Pancreas (tissue), 10 donors: Measurements from ENCODE around the gene S100A16. TPM values are rescaled to one million over a fixed set of nuclear protein-coding genes. Genes with fewer than 3 reads are reported as not detected.
"Not testable (repeated sequence)": the region's sequence is repeated elsewhere in the genome, so short reads cannot be mapped to it uniquely, and the experiment has no call there.

Experiments used
- ATAC-seq, 4 donors: fragments of 200-7000 bp; cut with Tn5 transposase; one replicate each; pipeline versions ENCODE4 v1.8.0 to v1.9.1; 2020; ENCODE audit warnings: mild to moderate bottlenecking in 4 of 4, moderate library complexity in 4 of 4
- DNase-seq, 6 donors: peaks; one replicate each; pipeline ENCODE4 v3.0.0-alpha.2; 2020
- FAIRE-seq: peaks from 2 replicates; lab custom pipeline; 2012; peaks lifted over from hg19 to GRCh38; lab: Jason Lieb, UNC
- H3K27ac ChIP-seq, 4 donors: fragments of 200-600 bp; sonication (generic); 1 replicate in 3 of 4; 2 replicates in 1 of 4; pipeline versions ENCODE4 v1.5.0 to v1.8.0; 2020
- H3K27me3 ChIP-seq, 4 donors: fragments of 200-600 bp; one replicate each; pipeline ENCODE4 v1.8.0; 2021
- H3K36me3 ChIP-seq, 3 donors: fragments of 200-600 bp; sonication (generic) in 1 of 3; one replicate each; pipeline versions ENCODE4 v1.5.0 to v1.8.0; 2020 to 2021
- H3K4me1 ChIP-seq, 3 donors: fragments of 200-600 bp; one replicate each; pipeline ENCODE4 v1.8.0; 2021
- H3K4me3 ChIP-seq, 4 donors: fragments of 200-600 bp; sonication (generic) in 2 of 4; one replicate each; pipeline versions ENCODE4 v1.5.0 to v1.8.0; 2020 to 2021
- H3K9me3 ChIP-seq, 4 donors: fragments of 200-600 bp; one replicate each; pipeline ENCODE4 v1.8.0; 2021
- whole genome bisulfite sequencing, 2 donors: extraction: QIAGEN DNeasy Blood & Tissue Kit; methylation state at CpG; one replicate each; pipeline ENCODE4 v1.1.7; 2013; 5-methylcytosine and 5-hydroxymethylcytosine counted together
- intact Hi-C, 3 donors: fragments of 100-400 bp; cut with DNase I; formaldehyde crosslinking; loops; one replicate each; pipeline versions ENCODE4 v1.11.1 to v1.14.2; 2022
- polyA plus RNA-seq, 2 donors: library from polyadenylated mRNA; stranded (reverse); fragments of 200-250 nt; gene quantifications; one replicate each; pipeline ENCODE4 v1.2.3, GENCODE V29; 2013
- total RNA-seq, 6 donors: library from RNA; stranded (reverse); fragmentation: NEBNext Ultra II Directional in 4 of 6; extraction: Animal tissue kit (Norgen Biotek cat#: 25700) in 4 of 6; gene quantifications; one replicate each; pipeline versions ENCODE4 v1.2.1 to v1.2.4, GENCODE V29; 2021 to 2023
- TF ChIP-seq, protein P1 (sequence below), 4 donors: fragments of 200-600 bp; sonication (generic) in 3 of 4; IDR thresholded peaks; one replicate each; pipeline versions ENCODE4 v1.5.0 to v1.8.0; 2021; ENCODE audit warnings: antibody characterized with exemption in 4 of 4
- donor health status: healthy with polysubstance abuse.
- donor health status: DM: no; HTN: no; CAD: no; lungs with moderate emphysema.
- donor health status: DM: no; HTN: no; CAD: no.
- donor health status: control.
- donor health status: control.
- donor health status: Bipolar disorder and iron deficiency.
- donor health status: DM: yes; HTN: yes; CAD: no.
- donor health status: DM: no; HTN: no; CAD: no.
- donor health status: DM: no; HTN: no; CAD: no.
- donor health status: DM: yes; HTN: yes; CAD: no.

The S100A16 gene
- total and polyA plus RNA-seq, 8 donors = 8.1 to 43.9 (median 21.4) TPM

GRCh38 chr1:153585006-153585405 lies 27.9 kb downstream of the S100A16 start:
- FAIRE-seq (no peak), DNase-seq (no peak), ATAC-seq (no peak)
- Histone ChIP-seq H3K36me3 (no peaks in the 10 kb centered on the region), H3K9me3 (no peaks in the 10 kb centered on the region), H3K4me1 (no peaks in the 10 kb centered on the region), H3K4me3 (no peak overlapping the region), H3K27ac (no peak overlapping the region), H3K27me3 (no peaks in the 10 kb centered on the region)
- intact Hi-C loops = no loop called here
- 88 to 90% methylated on average over 1 of the region's 1 CpG for WGBS, 2 donors
- TF ChIP-seq, protein P1, sequence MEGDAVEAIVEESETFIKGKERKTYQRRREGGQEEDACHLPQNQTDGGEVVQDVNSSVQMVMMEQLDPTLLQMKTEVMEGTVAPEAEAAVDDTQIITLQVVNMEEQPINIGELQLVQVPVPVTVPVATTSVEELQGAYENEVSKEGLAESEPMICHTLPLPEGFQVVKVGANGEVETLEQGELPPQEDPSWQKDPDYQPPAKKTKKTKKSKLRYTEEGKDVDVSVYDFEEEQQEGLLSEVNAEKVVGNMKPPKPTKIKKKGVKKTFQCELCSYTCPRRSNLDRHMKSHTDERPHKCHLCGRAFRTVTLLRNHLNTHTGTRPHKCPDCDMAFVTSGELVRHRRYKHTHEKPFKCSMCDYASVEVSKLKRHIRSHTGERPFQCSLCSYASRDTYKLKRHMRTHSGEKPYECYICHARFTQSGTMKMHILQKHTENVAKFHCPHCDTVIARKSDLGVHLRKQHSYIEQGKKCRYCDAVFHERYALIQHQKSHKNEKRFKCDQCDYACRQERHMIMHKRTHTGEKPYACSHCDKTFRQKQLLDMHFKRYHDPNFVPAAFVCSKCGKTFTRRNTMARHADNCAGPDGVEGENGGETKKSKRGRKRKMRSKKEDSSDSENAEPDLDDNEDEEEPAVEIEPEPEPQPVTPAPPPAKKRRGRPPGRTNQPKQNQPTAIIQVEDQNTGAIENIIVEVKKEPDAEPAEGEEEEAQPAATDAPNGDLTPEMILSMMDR (IDR thresholded peaks at IDR 0.05) = no peak

DNA sequence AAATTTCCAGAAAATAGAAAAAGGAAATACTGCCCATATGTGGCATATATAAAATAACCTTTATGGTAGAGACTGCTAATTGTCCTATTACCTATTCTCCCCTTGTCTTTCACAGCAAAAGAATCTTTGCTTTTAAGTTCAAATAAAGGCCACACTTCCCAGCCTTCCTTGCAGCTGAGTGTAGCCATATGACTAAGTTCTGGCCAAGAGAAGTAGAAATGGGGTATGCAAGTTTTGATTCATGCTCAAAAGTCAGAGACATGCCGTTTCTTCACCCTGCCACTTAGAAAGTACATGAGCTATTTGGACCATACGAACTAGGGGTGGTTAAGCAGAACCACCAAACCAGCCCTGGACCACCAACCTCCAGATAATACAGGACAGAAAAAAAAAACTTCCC lies 29.0 kb downstream of the S100A16 start:
- DNase-seq (no peak), ATAC-seq (no peak), FAIRE-seq (no peak)
- Histone ChIP-seq H3K27me3 (no peaks in the 10 kb centered on the region), H3K4me3 (no peak overlapping the region), H3K4me1 (no peaks in the 10 kb centered on the region), H3K27ac (no peak overlapping the region), H3K9me3 (no peaks in the 10 kb centered on the region), H3K36me3 (no peaks in the 10 kb centered on the region)
- TF ChIP-seq, protein P1 (IDR thresholded peaks at IDR 0.05) = no peak
- intact Hi-C loops = no loop called here
- WGBS, 2 donors = 76 to 82% methylated on average over 2 of the region's 2 CpGs

DNA sequence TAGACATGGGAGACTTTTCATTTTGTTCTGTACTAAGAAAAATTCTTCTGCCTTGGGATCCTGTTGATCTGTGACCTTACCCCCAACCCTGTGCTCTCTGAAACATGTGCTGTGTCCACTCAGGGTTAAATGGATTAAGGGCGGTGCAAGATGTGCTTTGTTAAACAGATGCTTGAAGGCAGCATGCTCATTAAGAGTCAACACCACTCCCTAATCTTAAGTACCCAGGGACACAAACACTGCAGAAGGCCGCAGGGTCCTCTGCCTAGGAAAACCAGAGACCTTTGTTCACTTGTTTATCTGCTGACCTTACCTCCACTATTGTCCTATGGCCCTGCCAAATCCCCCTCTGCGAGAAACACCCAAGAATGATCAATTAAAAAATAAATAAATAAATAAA lies 29.4 kb downstream of the S100A16 start:
- FAIRE-seq, DNase-seq, H3K9me3 ChIP-seq, H3K27ac ChIP-seq, ATAC-seq, intact Hi-C loops, H3K36me3 ChIP-seq, H3K4me3 ChIP-seq, H3K27me3 ChIP-seq, H3K4me1 ChIP-seq: not testable (repeated sequence)
- 67 to 82% methylated on average over 2 of the region's 3 CpGs for WGBS, 2 donors

DNA sequence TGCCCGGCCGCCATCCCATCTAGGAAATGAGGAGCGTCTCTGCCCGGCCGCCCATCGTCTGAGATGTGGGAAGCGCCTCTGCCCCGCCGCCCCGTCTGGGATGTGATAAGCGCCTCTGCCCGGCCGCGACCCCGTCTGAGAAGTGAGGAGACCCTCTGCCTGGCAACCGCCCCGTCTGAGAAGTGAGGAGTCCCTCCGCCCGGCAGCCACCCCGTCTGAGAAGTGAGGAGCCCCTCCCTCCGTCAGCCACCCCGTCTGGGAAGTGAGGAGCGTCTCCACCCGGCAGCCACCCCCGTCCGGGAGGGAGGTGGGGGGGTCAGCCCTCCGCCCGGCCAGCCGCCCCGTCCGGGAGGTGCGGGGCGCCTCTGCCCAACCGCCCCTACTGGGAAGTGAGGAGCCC lies 30.1 kb downstream of the S100A16 start:
- H3K27me3 ChIP-seq, H3K4me3 ChIP-seq, FAIRE-seq, intact Hi-C loops, H3K36me3 ChIP-seq, H3K9me3 ChIP-seq, H3K27ac ChIP-seq, H3K4me1 ChIP-seq, ATAC-seq: not testable (repeated sequence)
- DNase-seq = peak in 1 of 6 donors; percentile 54
- 90 to 93% methylated on average over 32 to 34 of the region's 34 CpGs for WGBS, 2 donors

DNA sequence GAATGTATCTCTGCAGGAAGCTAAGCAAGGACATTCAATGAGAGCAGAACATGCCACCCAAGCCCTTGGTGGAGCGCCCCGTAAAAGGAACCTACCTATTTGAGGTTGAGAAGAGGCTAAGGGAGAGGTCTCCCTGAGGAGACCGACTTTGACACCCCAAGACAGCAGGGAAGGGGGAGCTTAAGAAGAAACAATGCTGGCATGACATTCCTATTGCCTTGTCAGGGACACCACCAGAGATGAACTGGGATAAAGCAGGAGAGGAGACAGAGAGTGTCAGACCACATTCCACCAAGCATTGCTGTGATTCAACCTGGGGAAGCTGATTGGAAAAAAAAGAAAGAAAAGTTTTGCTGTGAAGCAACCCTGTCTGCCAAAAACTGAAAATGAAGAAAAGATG lies 34.0 kb downstream of the S100A16 start:
- H3K27ac ChIP-seq = no peak overlapping the region
- intact Hi-C loops = loop anchor here in 1 of 3 donors (10.0 kb wide), 1 partner anchor 46 kb away; the partner anchor contains the start of genes S100A1 and S100A13
- H3K9me3 ChIP-seq = no peaks in the 10 kb centered on the region
- ATAC-seq = no peak
- TF ChIP-seq, protein P1 (IDR thresholded peaks at IDR 0.05) = no peak
- H3K27me3 ChIP-seq = no peaks in the 10 kb centered on the region
- no peaks in the 10 kb centered on the region for H3K36me3 ChIP-seq
- no peak overlapping the region for H3K4me3 ChIP-seq
- FAIRE-seq = no peak
- DNase-seq = no peak
- H3K4me1 ChIP-seq = no peaks in the 10 kb centered on the region
- 68 to 78% methylated on average over 3 of the region's 3 CpGs for WGBS, 2 donors

GRCh38 chr1:153578490-153578889 lies 34.4 kb downstream of the S100A16 start:
- no peaks in the 10 kb centered on the region for H3K4me1 ChIP-seq
- no peaks in the 10 kb centered on the region for H3K9me3 ChIP-seq
- no peak for DNase-seq
- intact Hi-C loops = loop anchor here in 1 of 3 donors (10.0 kb wide), 1 partner anchor 46 kb away; the partner anchor contains the start of genes S100A1 and S100A13
- H3K4me3 ChIP-seq = no peak overlapping the region
- TF ChIP-seq, protein P1 (IDR thresholded peaks at IDR 0.05) = no peak
- H3K27ac ChIP-seq = no peak overlapping the region
- ATAC-seq = no peak
- H3K36me3 ChIP-seq = no peaks in the 10 kb centered on the region
- no peak for FAIRE-seq
- H3K27me3 ChIP-seq = no peaks in the 10 kb centered on the region
